ACC112 (cell line): ENCODE results near the gene SLC4A11.

ENCODE experiments used
- H2AFZ ChIP-seq: fragments of 200-600 bp; sonication (generic); one replicate; pipeline ENCODE4 v1.6.0; 2017; ENCODE audit warnings: antibody characterized with exemption, low read length; ENCODE audit not compliant: unreplicated experiment
- H3K27ac ChIP-seq: fragments of 200-600 bp; sonication (generic); 2 replicates; pipeline ENCODE4 v1.5.1; 2014; ENCODE audit warnings: low read depth, mild to moderate bottlenecking, antibody characterized with exemption, low read length, moderate library complexity
- H3K27me3 ChIP-seq: fragments of 200-600 bp; sonication (generic); 2 replicates; pipeline ENCODE4 v1.6.1; 2014; ENCODE audit warnings: mild to moderate bottlenecking, antibody characterized with exemption, low read length, moderate library complexity, mixed read lengths; ENCODE audit not compliant: insufficient read depth
- H3K36me3 ChIP-seq: fragments of 200-600 bp; sonication (generic); 2 replicates; pipeline ENCODE4 v1.6.1; 2016; ENCODE audit warnings: mild to moderate bottlenecking, antibody characterized with exemption, low read length, moderate library complexity, mixed read lengths; ENCODE audit not compliant: insufficient read depth
- H3K4me1 ChIP-seq: fragments of 200-600 bp; sonication (generic); one replicate; pipeline ENCODE4 v1.6.1; 2016; ENCODE audit warnings: low read length, mixed read lengths; ENCODE audit not compliant: insufficient read depth, unreplicated experiment, control insufficient read depth
- H3K4me3 ChIP-seq: fragments of 200-600 bp; sonication (generic); 2 replicates; pipeline ENCODE4 v1.5.1; 2014; ENCODE audit warnings: mild to moderate bottlenecking, low read depth, low read length
- H3K79me2 ChIP-seq: fragments of 200-600 bp; sonication (generic); one replicate; pipeline ENCODE4 v1.6.0; 2016; ENCODE audit warnings: low read length; ENCODE audit not compliant: control insufficient read depth, unreplicated experiment, insufficient read depth

The SLC4A11 gene

GRCh38 chr20:3202965-3203314 is 36.0 kb downstream of the SLC4A11 start:
- Histone ChIP-seq H3K27ac (no peak overlapping the region), H3K27me3 (no peaks in the 10 kb centered on the region), H3K4me3 (peak overlapping the region; percentile 93), H3K36me3 (no peaks in the 10 kb centered on the region; the same call in 1 of the 2 replicates), H3K79me2 (peaks cover 21% of the 10 kb centered on the region), H3K4me1 (peaks cover 9% of the 10 kb centered on the region), H2AFZ (no peak overlapping the region)

DNA sequence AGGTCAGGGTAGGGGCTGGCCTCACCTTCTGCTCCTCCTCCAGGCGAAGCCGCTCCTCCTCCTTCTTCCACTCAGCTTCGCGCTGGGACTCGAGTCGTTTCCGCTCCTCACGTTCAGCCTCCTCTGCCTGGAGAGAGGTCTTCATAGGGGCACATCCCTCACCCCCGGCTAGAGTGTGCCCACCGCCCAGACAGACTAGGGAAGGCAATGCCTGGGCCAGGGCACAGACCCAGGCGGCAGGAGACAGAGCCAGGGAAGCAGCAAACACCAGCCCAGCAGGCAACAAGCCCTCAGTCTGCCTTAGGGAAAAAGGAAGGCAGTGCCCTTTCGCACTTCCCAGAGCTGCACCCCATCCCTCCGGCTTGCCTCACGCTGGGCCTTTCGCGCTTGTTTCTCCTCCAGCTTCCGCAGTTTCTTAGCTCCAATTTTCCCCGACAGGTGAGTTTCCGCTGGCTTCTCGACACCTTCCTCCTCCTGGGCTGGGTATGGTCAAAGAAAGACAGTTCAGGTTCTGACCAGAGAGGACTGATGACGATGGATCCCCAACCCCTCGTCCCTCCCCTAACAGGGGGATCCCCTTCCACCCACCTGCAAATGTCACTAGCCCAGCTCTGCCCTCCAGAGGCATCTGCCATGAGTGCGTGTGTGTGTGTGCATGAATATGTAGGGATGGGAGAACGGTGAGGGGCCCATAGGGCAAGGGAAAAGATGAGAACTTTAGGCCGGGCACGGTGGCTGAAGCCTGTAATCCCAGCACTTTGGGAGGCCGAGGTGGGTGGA is 38.8 kb downstream of the SLC4A11 start:
- Histone ChIP-seq H3K27ac (no peak overlapping the region), H3K4me1 (peaks cover 8% of the 10 kb centered on the region), H3K4me3 (no peak overlapping the region), H2AFZ (no peak overlapping the region), H3K79me2 (peaks cover 21% of the 10 kb centered on the region), H3K36me3 (peaks cover 3% of the 10 kb centered on the region; the same call in 1 of the 2 replicates), H3K27me3 (no peaks in the 10 kb centered on the region)

GRCh38 chr20:3199206-3199605 is 39.8 kb downstream of the SLC4A11 start:
- Histone ChIP-seq H3K36me3 (peaks cover 3% of the 10 kb centered on the region; the same call in 1 of the 2 replicates), H3K4me1 (peaks cover 8% of the 10 kb centered on the region), H3K4me3 (no peak overlapping the region), H3K79me2 (peaks cover 21% of the 10 kb centered on the region), H3K27me3 (no peaks in the 10 kb centered on the region), H2AFZ (no peak overlapping the region), H3K27ac (no peak overlapping the region)

DNA sequence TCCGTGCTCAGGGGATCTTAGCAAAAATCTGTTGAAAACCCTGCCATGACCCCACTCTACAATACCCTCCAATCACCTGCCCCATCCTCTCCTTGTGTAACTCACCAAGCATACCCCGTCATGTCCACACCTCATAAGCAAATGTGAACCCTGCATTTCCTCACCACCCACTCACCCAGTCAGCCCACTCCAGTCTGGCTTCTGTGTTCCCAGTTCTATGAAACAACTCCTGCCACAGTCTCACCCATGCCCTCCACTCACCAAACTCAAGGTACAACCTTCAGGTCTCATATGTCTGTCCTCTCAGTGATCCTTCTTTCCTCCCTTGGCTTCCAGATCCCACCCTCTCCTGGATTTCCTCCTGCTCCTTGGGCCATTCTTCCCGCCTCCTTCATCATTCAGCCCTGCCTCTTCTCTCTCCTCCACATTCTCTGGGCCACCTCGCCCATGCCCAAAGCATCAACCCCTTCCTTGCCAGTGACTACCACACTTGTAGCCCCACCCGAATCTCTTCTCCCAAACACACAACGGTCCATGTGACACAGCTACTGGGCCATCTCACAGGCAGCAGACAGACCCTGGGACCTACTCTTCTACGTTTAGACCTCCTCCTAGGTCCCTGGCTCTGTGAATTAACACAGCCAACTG is 43.3 kb downstream of the SLC4A11 start:
- Histone ChIP-seq H3K36me3 (peaks cover 3% of the 10 kb centered on the region; the same call in 1 of the 2 replicates), H3K4me3 (no peak overlapping the region), H3K27me3 (no peaks in the 10 kb centered on the region), H3K79me2 (no peaks in the 10 kb centered on the region), H2AFZ (no peak overlapping the region), H3K27ac (no peak overlapping the region), H3K4me1 (no peaks in the 10 kb centered on the region)

- Histone ChIP-seq H3K36me3 (peaks cover 3% of the 10 kb centered on the region; the same call in 1 of the 2 replicates), H3K79me2 (no peaks in the 10 kb centered on the region), H3K4me1 (no peaks in the 10 kb centered on the region), H3K27me3 (no peaks in the 10 kb centered on the region), H3K27ac (no peak overlapping the region), H3K4me3 (no peak overlapping the region), H2AFZ (no peak overlapping the region)
Observed at GRCh38 chr20:3194617-3195280, 44.2 kb downstream of the SLC4A11 start.

GRCh38 chr20:3193806-3194616 is 45.0 kb downstream of the SLC4A11 start:
- Histone ChIP-seq H3K27ac (no peak overlapping the region), H3K79me2 (no peaks in the 10 kb centered on the region), H3K4me3 (no peak overlapping the region), H3K36me3 (peaks cover 3% of the 10 kb centered on the region; the same call in 1 of the 2 replicates), H3K27me3 (no peaks in the 10 kb centered on the region), H3K4me1 (no peaks in the 10 kb centered on the region), H2AFZ (no peak overlapping the region)

DNA sequence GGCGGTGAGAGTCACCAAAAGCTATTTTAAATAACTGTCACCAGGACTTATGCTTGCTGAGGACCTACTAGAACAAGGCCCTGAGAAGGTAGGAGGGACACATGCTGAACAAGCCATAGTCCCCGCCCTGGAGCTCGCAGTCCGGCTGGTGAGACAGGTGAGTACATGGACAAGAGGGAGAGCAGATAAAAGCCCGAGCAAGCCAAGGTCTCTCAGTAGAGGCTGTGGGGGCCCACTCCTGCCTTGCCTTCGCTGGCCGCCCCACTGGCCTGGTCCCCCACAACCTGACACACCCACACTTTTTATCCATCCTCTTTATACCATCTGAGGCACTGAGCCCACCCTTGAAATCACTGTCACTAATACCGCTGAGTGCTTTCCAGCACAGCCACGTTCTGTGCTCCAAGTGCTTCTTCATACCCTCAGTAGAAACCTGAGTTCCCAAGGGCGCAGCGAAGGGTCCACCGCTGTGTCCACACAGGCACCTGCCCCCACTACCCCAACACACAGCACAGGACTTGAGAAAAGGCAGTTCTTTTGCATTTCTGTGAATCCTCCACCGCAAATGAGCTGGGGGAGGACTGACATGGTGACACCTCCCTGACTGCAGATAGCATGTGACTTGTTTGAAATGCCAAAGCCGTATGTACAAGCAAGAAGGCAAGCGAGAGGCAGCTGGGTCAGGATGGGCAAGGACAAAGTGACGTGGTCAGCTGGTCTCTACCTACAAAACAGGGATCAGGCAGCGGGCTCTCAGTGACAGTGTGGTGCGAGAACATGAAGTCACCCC is 46.6 kb downstream of the SLC4A11 start:
- Histone ChIP-seq H2AFZ (no peak overlapping the region), H3K27me3 (no peaks in the 10 kb centered on the region), H3K36me3 (peaks cover 3% of the 10 kb centered on the region; the same call in 1 of the 2 replicates), H3K4me1 (no peaks in the 10 kb centered on the region), H3K27ac (no peak overlapping the region), H3K4me3 (no peak overlapping the region), H3K79me2 (no peaks in the 10 kb centered on the region)

GRCh38 chr20:3190681-3191111 is 48.3 kb downstream of the SLC4A11 start:
- no peak overlapping the region for H2AFZ ChIP-seq
- no peaks in the 10 kb centered on the region for H3K79me2 ChIP-seq
- no peaks in the 10 kb centered on the region; the same call in 1 of the 2 replicates for H3K36me3 ChIP-seq

GRCh38 chr20:3189561-3190131 is 49.3 kb downstream of the SLC4A11 start:
- Histone ChIP-seq H2AFZ (no peak overlapping the region), H3K27me3 (no peaks in the 10 kb centered on the region), H3K36me3 (no peaks in the 10 kb centered on the region; the same call in 1 of the 2 replicates), H3K4me3 (no peak overlapping the region), H3K79me2 (no peaks in the 10 kb centered on the region), H3K4me1 (no peaks in the 10 kb centered on the region), H3K27ac (no peak overlapping the region)

More at GRCh38 chr20:3190681-3191111, 48.3 kb downstream of the SLC4A11 start:
- H3K4me3 ChIP-seq: no peak overlapping the region
- H3K27ac ChIP-seq: no peak overlapping the region
- no peaks in the 10 kb centered on the region for H3K27me3 ChIP-seq
- no peaks in the 10 kb centered on the region for H3K4me1 ChIP-seq
